Naive thymus-derived CD4-positive, alpha-beta T cell (primary cell): ENCODE results near the gene ANKH. TPM values are rescaled to one million over a fixed set of nuclear protein-coding genes. Genes with fewer than 3 reads are reported as not detected.

Experiments used
- ATAC-seq: fragments of 150-1000 bp; cut with Tn5 transposase; 2 replicates; pipeline ENCODE4 v1.10.0; 2021; ENCODE audit warnings: mild to moderate bottlenecking, moderate library complexity
- CTCF ChIA-PET: fragments of 350-600 bp; sonication (Branson Sonifier 250); formaldehyde crosslinking; loops from one replicate; lab custom pipeline; 2021; ENCODE audit warnings: antibody characterized with exemption; lab: Charles Lee
- POLR2A ChIA-PET: fragments of 350-600 bp; sonication (Branson Sonifier 250); formaldehyde crosslinking; loops from one replicate; lab custom pipeline; 2021; ENCODE audit warnings: antibody characterized with exemption, inconsistent platforms; lab: Charles Lee
- DNase-seq, 9 donors: peaks; one replicate each; pipeline versions ENCODE4 v3.0.0 to v3.0.0-alpha.2; 2020 to 2022; ENCODE audit warnings: mixed read lengths in 1 of 9
- H3K27ac ChIP-seq: one replicate; pipeline ENCODE4 v1.7.0; 2013; ENCODE audit warnings: mild to moderate bottlenecking, low read depth, low read length, moderate library complexity
- H3K27me3 ChIP-seq, 2 donors: one replicate each; pipeline ENCODE4 v1.7.0; 2013; ENCODE audit warnings: low read length in 2 of 2, mild to moderate bottlenecking in 2 of 2, moderate library complexity in 2 of 2; ENCODE audit not compliant: control insufficient read depth in 2 of 2, insufficient read depth in 2 of 2
- H3K36me3 ChIP-seq, 3 experiments: 1 replicate in 2 of 3; 2 replicates in 1 of 3; pipeline ENCODE4 v1.7.0; 2013; ENCODE audit warnings: low read length in 3 of 3, mild to moderate bottlenecking in 3 of 3, moderate library complexity in 1 of 3; ENCODE audit not compliant: insufficient read depth in 3 of 3, control insufficient read depth in 2 of 3
- H3K4me1 ChIP-seq, 2 donors: one replicate each; pipeline ENCODE4 v1.7.0; 2013; ENCODE audit warnings: low read length in 2 of 2, mild to moderate bottlenecking in 2 of 2, moderate library complexity in 1 of 2; ENCODE audit not compliant: control insufficient read depth in 2 of 2, insufficient read depth in 2 of 2
- H3K4me3 ChIP-seq: 2 replicates; pipeline ENCODE4 v1.7.0; 2013; ENCODE audit warnings: mild to moderate bottlenecking, low read length
- H3K9me3 ChIP-seq, 3 experiments: 1 replicate in 2 of 3; 2 replicates in 1 of 3; pipeline ENCODE4 v1.7.0; 2013; ENCODE audit warnings: low read length in 3 of 3; ENCODE audit not compliant: control insufficient read depth in 2 of 3
- H3K27ac Mint-ChIP-seq, 9 donors: one replicate each; pipeline ENCODE4 v1.8.0; 2020 to 2022; ENCODE audit warnings: mixed read lengths in 9 of 9, mild to moderate bottlenecking in 8 of 9, moderate library complexity in 5 of 9, inconsistent platforms in 2 of 9
- H3K27me3 Mint-ChIP-seq, 5 donors: one replicate each; pipeline ENCODE4 v1.8.0; 2021 to 2022; ENCODE audit warnings: mixed read lengths in 5 of 5, mild to moderate bottlenecking in 1 of 5
- H3K36me3 Mint-ChIP-seq, 5 donors: one replicate each; pipeline ENCODE4 v1.8.0; 2020 to 2022; ENCODE audit warnings: mixed read lengths in 5 of 5, mild to moderate bottlenecking in 3 of 5, inconsistent platforms in 1 of 5
- H3K4me1 Mint-ChIP-seq, 7 donors: one replicate each; pipeline ENCODE4 v1.8.0; 2020 to 2022; ENCODE audit warnings: mixed read lengths in 7 of 7, mild to moderate bottlenecking in 3 of 7, inconsistent platforms in 1 of 7
- H3K4me3 Mint-ChIP-seq, 10 donors: one replicate each; pipeline ENCODE4 v1.8.0; 2020 to 2022; ENCODE audit warnings: mild to moderate bottlenecking in 10 of 10, mixed read lengths in 10 of 10, moderate library complexity in 6 of 10, inconsistent platforms in 2 of 10
- H3K9me3 Mint-ChIP-seq, 11 donors: one replicate each; pipeline ENCODE4 v1.8.0; 2020 to 2022; ENCODE audit warnings: mixed read lengths in 11 of 11, mild to moderate bottlenecking in 4 of 11, inconsistent platforms in 1 of 11, moderate library complexity in 1 of 11
- intact Hi-C, 2 donors: fragments of 100-400 bp; cut with micrococcal nuclease; formaldehyde crosslinking; loops; one replicate each; pipeline ENCODE4 v1.15.1; 2023
- polyA plus RNA-seq, 2 donors: library from polyadenylated mRNA; unstranded; fragments of 300-500 nt; fragmentation: Illumina TruSeq; gene quantifications; one replicate each; pipeline ENCODE4 v1.2.3, GENCODE V29; 2021
- total RNA-seq, 6 experiments: library from RNA in 5 of 6; stranded (reverse) in 5 of 6; gene quantifications; 1 replicate in 5 of 6; 2 replicates in 1 of 6; pipeline ENCODE4 v1.2.3 and lab custom pipeline; 2021 to 2026

The ANKH gene
- total and polyA plus RNA-seq, 7 experiments from 2014 or later, result 35.9 to 190 (median 69.5) TPM

DNA sequence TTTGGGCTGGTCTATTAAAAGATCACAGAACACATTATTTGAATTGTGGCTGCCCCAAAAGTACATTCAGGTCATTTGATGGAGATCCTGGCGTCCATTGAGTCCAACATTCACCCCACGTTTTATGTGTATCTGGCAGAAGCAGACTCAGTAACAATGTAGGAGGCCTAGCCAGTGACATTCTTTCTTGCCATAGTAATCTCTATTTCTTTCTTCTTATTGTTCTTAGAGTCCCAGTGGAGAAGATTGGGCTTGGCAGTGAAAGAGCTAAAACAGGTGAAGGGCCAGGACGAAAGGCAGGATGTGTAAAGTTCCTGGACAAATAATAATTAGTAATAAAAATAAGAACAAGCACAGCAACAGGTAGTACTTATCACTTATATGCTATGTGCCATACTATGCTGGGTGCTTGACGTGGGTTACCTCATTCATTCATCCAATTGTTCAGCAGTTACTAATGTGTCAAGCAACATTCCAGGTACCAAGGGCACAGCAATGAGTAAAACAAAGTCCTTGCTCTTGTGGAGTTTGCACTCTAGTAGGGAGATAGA lies 12.6 kb upstream of the ANKH start:
- ChIA-PET CTCF (interaction anchor here (1.1 kb wide), 1 partner anchor 11 kb away, joined by 5 read pairs; no protein-coding TSS in a partner anchor), POLR2A (no interaction called here)
- H3K4me3 ChIP-seq, result no peak overlapping the region
- Mint-ChIP-seq H3K27me3 (peaks cover 0 to 6% (median 0%) of the 10 kb centered on the region in 5 donors), H3K36me3 (no peaks in the 10 kb centered on the region), H3K4me3 (no peak overlapping the region), H3K4me1 (peaks cover 0 to 2% (median 0%) of the 10 kb centered on the region in 7 donors), H3K9me3 (no peaks in the 10 kb centered on the region), H3K27ac (no peak overlapping the region)
- H3K4me1 ChIP-seq, result no peaks in the 10 kb centered on the region
- H3K9me3 ChIP-seq, result no peaks in the 10 kb centered on the region
- ATAC-seq (no peak), DNase-seq (no peak)
- no peaks in the 10 kb centered on the region for H3K27me3 ChIP-seq
- intact Hi-C loops, result no loop called here
- H3K27ac ChIP-seq, result no peak overlapping the region
- H3K36me3 ChIP-seq, result no peaks in the 10 kb centered on the region

DNA sequence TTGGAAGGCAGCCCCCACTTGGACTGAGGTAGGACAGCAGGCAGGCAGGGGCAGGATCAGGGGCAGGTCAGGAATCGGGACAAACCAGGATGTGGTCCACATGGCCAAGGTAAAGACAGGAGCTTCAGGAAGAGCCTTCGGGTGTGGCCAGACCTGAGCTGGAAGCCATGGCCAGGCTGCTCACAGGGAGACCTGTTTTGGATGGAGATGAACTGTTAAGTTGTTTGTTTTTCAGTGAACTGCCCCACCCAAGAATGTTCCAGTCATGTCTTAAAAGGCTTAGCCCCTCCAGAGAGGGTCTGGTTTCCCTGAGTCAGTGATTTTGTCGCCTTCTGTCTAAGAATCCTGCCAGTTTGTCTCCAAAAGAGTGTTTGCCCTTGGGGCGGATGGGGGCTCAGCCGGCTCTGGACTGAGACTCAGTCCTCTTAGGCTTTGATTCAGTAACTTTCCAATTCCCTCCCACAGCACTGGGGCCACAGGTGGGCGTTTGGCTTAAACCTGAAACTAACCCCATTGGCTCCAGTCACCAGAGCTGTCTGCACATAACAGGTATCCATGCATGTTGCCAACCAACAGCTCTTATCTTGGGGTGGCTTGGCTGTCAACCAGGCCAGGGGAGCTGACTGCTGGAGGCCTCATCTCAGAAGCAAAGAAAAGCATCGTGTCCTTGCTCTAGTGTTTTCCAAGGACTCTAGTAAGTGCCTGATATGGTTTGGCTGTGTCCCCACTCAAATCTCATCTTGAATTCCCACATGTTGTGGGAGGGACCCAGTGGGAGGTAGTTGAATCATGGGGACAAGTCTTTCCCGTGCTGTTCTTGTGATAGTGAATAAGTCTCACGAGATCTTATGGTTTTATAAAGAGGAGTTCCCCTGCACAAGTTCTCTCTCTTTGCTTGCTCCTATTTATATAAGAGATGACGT lies 11.3 kb upstream of the ANKH start:
- Histone ChIP-seq H3K9me3 (no peaks in the 10 kb centered on the region), H3K4me3 (no peak overlapping the region), H3K4me1 (no peaks in the 10 kb centered on the region), H3K27me3 (no peaks in the 10 kb centered on the region), H3K27ac (no peak overlapping the region), H3K36me3 (no peaks in the 10 kb centered on the region)
- DNase-seq (no peak), ATAC-seq (no peak)
- peaks cover 0 to 1% (median 0%) of the 10 kb centered on the region in 5 donors for H3K36me3 Mint-ChIP-seq
- intact Hi-C loops, result no loop called here
- no peak overlapping the region for H3K4me3 Mint-ChIP-seq
- H3K27me3 Mint-ChIP-seq, result peaks cover 0 to 11% (median 0%) of the 10 kb centered on the region in 5 donors
- CTCF ChIA-PET, result no interaction called here
- no peaks in the 10 kb centered on the region for H3K9me3 Mint-ChIP-seq
- H3K4me1 Mint-ChIP-seq, result peaks cover 0 to 3% (median 3%) of the 10 kb centered on the region in 7 donors
- H3K27ac Mint-ChIP-seq, result peak overlapping the region in 1 of 9 donors; percentile 23
- POLR2A ChIA-PET, result interaction anchor here (0.6 kb wide), 1 partner anchor 33 kb away, joined by 3 read pairs; no protein-coding TSS in a partner anchor

DNA sequence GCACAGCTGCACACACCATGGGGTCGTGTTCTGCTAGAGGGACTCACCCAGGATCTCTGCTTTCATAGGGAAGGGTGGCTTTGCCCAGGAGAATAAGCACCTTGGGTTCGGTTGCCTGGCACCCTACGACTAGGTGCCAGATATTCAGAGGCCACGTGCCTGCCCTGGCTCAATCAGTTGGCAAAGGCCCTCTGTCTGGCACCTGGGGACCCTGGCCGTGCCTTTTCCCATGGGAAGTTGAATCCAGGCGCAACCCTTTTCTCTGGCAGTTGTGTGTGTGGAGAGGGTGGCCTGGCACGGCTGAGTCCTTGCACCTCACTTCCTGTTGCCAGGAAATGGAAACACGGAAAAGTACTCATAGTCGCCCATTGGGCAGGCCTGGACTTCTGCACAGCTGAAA lies 10.2 kb upstream of the ANKH start:
- H3K27me3 Mint-ChIP-seq, result peaks cover 0 to 17% (median 0%) of the 10 kb centered on the region in 5 donors
- intact Hi-C loops, result no loop called here
- peaks cover 0 to 8% (median 6%) of the 10 kb centered on the region in 7 donors for H3K4me1 Mint-ChIP-seq
- no peak overlapping the region for H3K27ac Mint-ChIP-seq
- Histone ChIP-seq H3K36me3 (no peaks in the 10 kb centered on the region), H3K27me3 (no peaks in the 10 kb centered on the region), H3K27ac (no peak overlapping the region), H3K4me3 (no peak overlapping the region), H3K4me1 (no peaks in the 10 kb centered on the region), H3K9me3 (no peaks in the 10 kb centered on the region)
- H3K4me3 Mint-ChIP-seq, result no peak overlapping the region
- DNase-seq, result no peak
- H3K9me3 Mint-ChIP-seq, result no peaks in the 10 kb centered on the region
- ATAC-seq, result no peak
- POLR2A ChIA-PET, result no interaction called here
- CTCF ChIA-PET, result interaction anchor here (0.6 kb wide), 1 partner anchor 667 kb away, joined by 3 read pairs; no protein-coding TSS in a partner anchor
- peaks cover 0 to 5% (median 0%) of the 10 kb centered on the region in 5 donors for H3K36me3 Mint-ChIP-seq

DNA sequence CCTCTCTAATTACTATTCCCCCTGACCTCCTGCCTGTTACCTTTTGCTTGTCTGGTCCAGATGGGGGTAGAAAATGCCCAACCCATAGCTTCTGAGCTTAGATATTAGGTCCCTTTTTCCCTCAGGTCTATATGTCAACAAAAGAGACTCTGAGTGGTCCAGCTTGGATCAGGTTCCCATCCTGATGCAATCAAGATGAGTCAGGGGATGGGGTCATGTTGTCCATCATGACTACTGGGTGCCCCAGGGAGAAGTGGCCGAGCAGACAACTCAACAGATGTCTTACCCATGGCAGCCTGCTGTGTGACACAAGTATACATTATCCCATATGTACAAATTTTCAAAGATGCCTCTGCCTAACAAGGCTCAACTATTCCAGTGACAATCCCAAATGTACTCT lies 9.1 kb upstream of the ANKH start:
- Mint-ChIP-seq H3K27ac (no peak overlapping the region), H3K27me3 (peaks cover 0 to 25% (median 0%) of the 10 kb centered on the region in 5 donors), H3K9me3 (no peaks in the 10 kb centered on the region), H3K36me3 (peaks cover 0 to 5% (median 0%) of the 10 kb centered on the region in 5 donors), H3K4me1 (peaks cover 0 to 10% (median 7%) of the 10 kb centered on the region in 7 donors), H3K4me3 (no peak overlapping the region)
- H3K9me3 ChIP-seq, result no peaks in the 10 kb centered on the region
- no peaks in the 10 kb centered on the region for H3K4me1 ChIP-seq
- ATAC-seq (no peak), DNase-seq (no peak)
- intact Hi-C loops, result no loop called here
- no peak overlapping the region for H3K27ac ChIP-seq
- no peaks in the 10 kb centered on the region for H3K36me3 ChIP-seq
- ChIA-PET POLR2A (interaction anchor here (1.0 kb wide), 1 partner anchor 10 kb away, joined by 5 read pairs; the partner anchor contains the start of gene ANKH), CTCF (no interaction called here)
- no peaks in the 10 kb centered on the region for H3K27me3 ChIP-seq
- no peak overlapping the region for H3K4me3 ChIP-seq

DNA sequence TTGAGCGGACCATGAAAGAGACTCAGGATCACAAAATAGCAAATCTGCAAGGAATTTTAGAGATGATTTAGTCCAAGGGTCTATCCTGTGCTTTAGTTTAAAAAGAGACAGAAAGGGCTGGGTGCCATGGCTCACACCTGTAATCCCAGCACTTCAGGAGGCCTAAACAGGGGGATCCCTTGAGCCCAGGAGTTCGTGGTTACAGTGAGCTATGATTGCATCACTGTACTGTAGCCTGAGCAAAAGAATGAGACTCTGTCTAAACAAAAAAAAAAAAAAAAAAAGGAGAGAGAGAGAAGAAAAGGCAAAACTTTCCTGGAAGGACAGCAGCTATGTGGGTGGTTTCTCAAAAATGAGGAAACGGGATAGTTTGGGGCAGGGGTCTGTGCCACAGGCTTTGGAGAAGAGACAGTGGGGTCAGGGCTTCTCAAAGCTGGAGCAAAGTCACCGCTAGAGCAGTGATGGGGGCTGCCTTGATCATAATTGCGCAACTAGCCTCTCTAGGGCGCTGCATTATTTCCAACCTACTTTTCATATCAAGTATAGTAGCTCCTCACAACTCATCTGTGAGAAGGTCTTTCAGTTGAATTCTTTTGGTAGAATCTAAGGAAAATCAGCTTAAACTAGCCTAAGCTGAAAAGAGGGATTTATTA lies 8.5 kb upstream of the ANKH start:
- Histone ChIP-seq H3K4me1 (no peaks in the 10 kb centered on the region), H3K4me3 (no peak overlapping the region), H3K27me3 (no peaks in the 10 kb centered on the region), H3K36me3 (no peaks in the 10 kb centered on the region), H3K27ac (no peak overlapping the region), H3K9me3 (no peaks in the 10 kb centered on the region)
- intact Hi-C loops, result loop anchor here (10.0 kb wide), 1 partner anchor 735 kb away; the partner anchor contains the start of gene TRIO (in 2 of the 2)
- peaks cover 0 to 27% (median 0%) of the 10 kb centered on the region in 5 donors for H3K27me3 Mint-ChIP-seq
- H3K36me3 Mint-ChIP-seq, result peaks cover 0 to 5% (median 0%) of the 10 kb centered on the region in 5 donors
- ATAC-seq, result no peak
- H3K9me3 Mint-ChIP-seq, result no peaks in the 10 kb centered on the region
- peaks cover 0 to 10% (median 7%) of the 10 kb centered on the region in 7 donors for H3K4me1 Mint-ChIP-seq
- POLR2A ChIA-PET, result interaction anchor here (1.0 kb wide), 1 partner anchor 9 kb away, joined by 5 read pairs; the partner anchor contains the start of gene ANKH
- CTCF ChIA-PET, result no interaction called here
- no peak for DNase-seq
- no peak overlapping the region for H3K27ac Mint-ChIP-seq
- H3K4me3 Mint-ChIP-seq, result peak overlapping the region in 1 of 10 donors; percentile 17

DNA sequence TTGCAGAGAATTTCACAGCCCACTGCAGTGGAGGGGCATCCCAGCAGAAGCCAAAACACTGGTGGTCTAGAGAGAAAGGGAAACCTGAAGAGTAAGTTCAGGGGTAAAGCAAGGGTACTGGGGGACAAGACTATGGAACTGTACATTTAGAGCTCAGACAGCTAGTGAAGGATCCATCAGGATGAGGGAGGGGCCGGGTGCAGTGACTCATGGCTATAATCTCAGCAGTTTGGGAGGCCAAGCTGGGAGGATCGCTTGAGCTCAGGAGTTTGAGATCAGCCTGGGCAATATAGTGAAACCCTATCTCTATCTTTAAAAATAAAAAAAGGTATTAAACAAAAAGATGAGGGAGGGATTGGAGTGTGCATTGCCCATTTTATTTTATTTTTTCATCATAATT lies 7.8 kb upstream of the ANKH start:
- Histone ChIP-seq H3K27me3 (no peaks in the 10 kb centered on the region), H3K4me1 (no peaks in the 10 kb centered on the region), H3K9me3 (no peaks in the 10 kb centered on the region), H3K36me3 (no peaks in the 10 kb centered on the region), H3K4me3 (no peak overlapping the region), H3K27ac (no peak overlapping the region)
- DNase-seq, result no peak
- peaks cover 0 to 5% (median 0%) of the 10 kb centered on the region in 5 donors for H3K36me3 Mint-ChIP-seq
- peaks cover 2 to 10% (median 9%) of the 10 kb centered on the region in 7 donors for H3K4me1 Mint-ChIP-seq
- no peak overlapping the region for H3K27ac Mint-ChIP-seq
- no peaks in the 10 kb centered on the region for H3K9me3 Mint-ChIP-seq
- POLR2A ChIA-PET, result interaction anchor here (0.6 kb wide), 1 partner anchor 11 kb away, joined by 3 read pairs; no protein-coding TSS in a partner anchor
- no peak overlapping the region for H3K4me3 Mint-ChIP-seq
- no peak for ATAC-seq
- intact Hi-C loops, result loop anchor here (10.0 kb wide), 1 partner anchor 735 kb away; the partner anchor contains the start of gene TRIO (in 2 of the 2)
- CTCF ChIA-PET, result no interaction called here
- peaks cover 0 to 28% (median 0%) of the 10 kb centered on the region in 5 donors for H3K27me3 Mint-ChIP-seq
